Regular cardiac myocyte (primary cell): ENCODE measurements around the gene F9. TPM values are rescaled to one million over a fixed set of nuclear protein-coding genes. Genes with fewer than 3 reads are reported as not detected.

Experiments
- total RNA-seq: library from RNA; depleted of rRNA; stranded (reverse); fragments of >200 nt; gene quantifications from 2 replicates; pipeline ENCODE4 v1.2.3, GENCODE V29; 2014

Gene F9
- total RNA-seq: not detected in 2 replicates

GRCh38 chrX:139530550-139530949, at the start of gene F9:
F9 (plus strand) TSS chrX:139530739; CDS start chrX:139530765, 26 bp downstream.

Other genes starting within 250 kb of the F9 start
- gene MCF2, start 177.4 kb downstream of the F9 start, total RNA-seq: not detected in 2 replicates